Astrocyte of the cerebellum (primary cell): ENCODE data around the gene IGF1R.
A peak's percentile ranks its signal among the peaks of the same experiment; 100 is the strongest.

Experiments used
- DNase-seq: peaks from one replicate; pipeline ENCODE4 v3.0.0-alpha.2; 2011; ENCODE audit warnings: low read depth
- H3K4me3 ChIP-seq: 2 replicates; pipeline ENCODE4 v1.5.1; 2011; ENCODE audit warnings: mild to moderate bottlenecking, low read depth, low read length, moderate library complexity
- CTCF ChIP-seq: IDR thresholded peaks from 2 replicates; pipeline ENCODE4 v1.5.1; 2012; ENCODE audit warnings: low read length, low read depth, moderate library complexity, mild to moderate bottlenecking; ENCODE audit errors: missing control alignments
- in situ Hi-C: cut with HindIII; loops from 2 replicates; pipeline ENCODE4 v1.10.0; 2017; ENCODE audit warnings: low sequenced_read_pairs

IGF1R gene

GRCh38 chr15:98647774-98648653 lies at the start of gene IGF1R:
TSS of gene IGF1R (plus strand) at chr15:98648539. CDS start at chr15:98649582, 1,043 bp downstream.
- H3K4me3 ChIP-seq, result peak within 1 kb of the TSS; percentile 83
- peak; percentile 64 for DNase-seq
- in situ Hi-C loops, result no loop called here
- TF ChIP-seq CTCF, result peak; percentile 25

GRCh38 chr15:98599909-98600691 lies 48.2 kb upstream of the IGF1R start:
- in situ Hi-C loops, result no loop called here
- H3K4me3 ChIP-seq, result peak overlapping the region; percentile 32
- no peak for DNase-seq
- TF ChIP-seq CTCF, result no peak

- H3K4me3 ChIP-seq, result no peak overlapping the region
These were observed 43.4 kb upstream of the IGF1R start for GRCh38 chr15:98604983-98605382.

GRCh38 chr15:98609144-98609852 lies 39.0 kb upstream of the IGF1R start:
- peak; percentile 42 for DNase-seq
- in situ Hi-C loops, result no loop called here
- no peak for TF ChIP-seq CTCF
- no peak overlapping the region for H3K4me3 ChIP-seq

More at GRCh38 chr15:98604983-98605382, 43.4 kb upstream of the IGF1R start:
- TF ChIP-seq CTCF, result no peak
- DNase-seq, result no peak
- in situ Hi-C loops, result no loop called here

- in situ Hi-C loops, result no loop called here
- no peak for DNase-seq
- no peak for TF ChIP-seq CTCF
- H3K4me3 ChIP-seq, result no peak overlapping the region
These were observed 37.3 kb upstream of the IGF1R start for GRCh38 chr15:98610991-98611390.

GRCh38 chr15:98611808-98612207 lies 36.5 kb upstream of the IGF1R start:
- no peak overlapping the region for H3K4me3 ChIP-seq
- DNase-seq, result no peak
- no peak for TF ChIP-seq CTCF
- in situ Hi-C loops, result no loop called here
